ENCODE measurements around the gene BCL2L1. TPM values are rescaled to one million over a fixed set of nuclear protein-coding genes. Genes with fewer than 3 reads are reported as not detected.

BCL2L1 gene
- total and polyA plus RNA-seq, 10 of the 15 experiments (the other 5 are each of a cell fraction or from before 2014, with no cell fraction given) = 0.63 to 67.7 (median 43.6) TPM

DNA sequence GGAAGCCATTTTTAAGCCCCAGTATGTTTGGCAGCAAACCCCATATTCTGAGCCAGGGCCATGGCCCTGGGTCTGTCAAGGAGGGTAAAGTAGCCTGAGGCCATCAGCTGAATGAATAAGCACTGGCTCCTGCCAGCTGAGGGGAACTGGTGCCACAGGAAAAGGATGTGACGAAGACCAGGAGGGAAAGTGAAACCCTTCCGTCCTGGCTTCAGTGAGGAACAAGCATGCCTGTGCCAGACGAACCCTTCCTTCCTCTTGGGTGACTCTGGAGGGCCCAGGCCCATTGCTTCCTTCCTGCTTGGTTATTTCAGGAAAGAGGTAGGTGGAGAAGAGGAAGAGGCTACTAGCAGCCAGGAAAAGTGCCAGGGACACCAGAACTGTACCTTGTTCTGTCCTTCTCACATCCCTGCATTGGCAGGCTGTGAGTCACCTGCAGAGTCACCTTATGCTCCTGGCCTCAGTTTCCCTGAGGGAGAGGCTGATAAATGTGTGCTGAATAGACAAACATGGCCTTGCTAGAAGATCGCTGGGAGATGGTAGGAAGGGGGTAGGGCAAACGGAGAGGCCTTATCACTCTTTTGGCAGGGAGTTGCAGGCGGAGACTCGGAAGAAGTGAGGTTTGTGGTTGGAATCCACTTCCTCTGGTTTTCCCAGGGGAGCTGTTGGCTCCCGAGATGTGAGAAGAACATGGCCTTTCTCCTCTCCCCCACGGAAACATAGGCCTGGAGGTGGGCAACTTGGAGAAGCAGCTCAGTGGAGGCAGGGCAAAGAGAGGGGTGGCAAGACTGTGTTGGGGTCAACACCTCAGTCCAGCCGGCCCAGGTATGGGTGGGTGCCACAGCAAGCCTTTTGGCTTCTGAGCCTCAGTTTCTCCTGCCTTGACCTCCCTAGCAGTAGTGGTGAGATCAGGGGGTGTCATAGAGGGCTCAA is 47.5 kb downstream of the BCL2L1 start:
- peak overlapping the region; percentile 89 for H3K4me2 ChIP-seq (ENCODE audit: control insufficient read depth, insufficient read depth)
- H3K36me3 ChIP-seq (ENCODE audit: control insufficient read depth in 2 of 2, insufficient read depth in 2 of 2, low read length in 1 of 2) = peaks cover 1 to 12% of the 10 kb centered on the region in 2 experiments; a peak in 3 of 4 replicates
- H3K27ac ChIP-seq (ENCODE audit: control insufficient read depth, insufficient read depth) = peak overlapping the region; percentile 91
- peaks cover 30% of the 10 kb centered on the region for H3K4me1 ChIP-seq (ENCODE audit: control insufficient read depth, insufficient read depth, low read length)
- H2AFZ ChIP-seq (ENCODE audit: control insufficient read depth, low read depth, low read length) = peak overlapping the region; percentile 57
- H3K9me3 ChIP-seq (replicated peaks; ENCODE audit: control insufficient read depth, insufficient read depth, low read length) = no peaks in the 10 kb centered on the region
- intact Hi-C loops (cut with micrococcal nuclease; ENCODE audit: unreplicated experiment) (loop anchor here (2.0 kb wide), 1 partner anchor 48 kb away; the partner anchor contains the start of gene BCL2L1), in situ Hi-C loops (cut with MboI) (no loop called here)
- DNase-seq (ENCODE audit: low read depth, low spot score) (no peak), FAIRE-seq (peak; percentile 41), ATAC-seq (peak; percentile 89)
- H4K20me1 ChIP-seq (ENCODE audit: control insufficient read depth, insufficient read depth) = no peaks in the 10 kb centered on the region
- BruUV-seq (replicated peaks) = TSS peak; percentile 85
- peaks cover 33% of the 10 kb centered on the region for H3K79me2 ChIP-seq (ENCODE audit: control insufficient read depth, insufficient read depth, low read length)
- ChIA-PET POLR2A (interaction anchor here (0.7 to 5.7 kb wide), 12 partner anchors 10 to 867 kb away, joined by 3 to 33 read pairs (median 5); partner anchors contain the start of gene BCL2L1), SMC1A (ENCODE audit: uncharacterized antibody, unreplicated experiment) (interaction anchor here (0.6 to 4.6 kb wide), 13 partner anchors 10 to 125 kb away, joined by 3 to 60 read pairs (median 6); partner anchors contain the start of gene BCL2L1), CTCF (interaction anchor here (0.7 to 6.2 kb wide), 14 partner anchors 10 to 69 kb away, joined by 3 to 66 read pairs (median 5); partner anchors contain the start of gene BCL2L1), RAD21 (ENCODE audit: unreplicated experiment) (interaction anchor here (0.8 to 5.5 kb wide), 15 partner anchors 10 to 64 kb away, joined by 3 to 48 read pairs (median 5); partner anchors contain the start of genes BCL2L1 and TPX2)
- no peaks in the 10 kb centered on the region for H3K27me3 ChIP-seq (replicated peaks in 1 of 2; ENCODE audit: control insufficient read depth in 2 of 2, insufficient read depth in 2 of 2, low read length in 1 of 2)
- H3K9ac ChIP-seq (ENCODE audit: control insufficient read depth, insufficient read depth, low read length) = peak overlapping the region; percentile 82
- 0% methylated on average over 10 of the region's 10 CpGs for WGBS (ENCODE audit: insufficient coverage, insufficient replicate concordance, low lambda C conversion rate, missing lambda C conversion rate)
- H3K4me3 ChIP-seq = peak overlapping the region; percentile 68
- TF ChIP-seq MEF2B (IDR thresholded peaks at IDR 0.05; ENCODE audit: partially characterized antibody, poor library complexity, severe bottlenecking) (peak; percentile 67), CREB1 (IDR thresholded peaks at IDR 0.05; ENCODE audit: low read depth) (peak; percentile 82), DPF2 (IDR thresholded peaks at IDR 0.05) (no peak), RFX5 (IDR thresholded peaks at IDR 0.05; ENCODE audit: low read depth, low read length) (no peak), TCF12 (IDR thresholded peaks at IDR 0.05; ENCODE audit: low read depth, low read length) (no peak), ZNF622 (IDR thresholded peaks at IDR 0.05) (no peak), YY1 (IDR thresholded peaks at IDR 0.05; ENCODE audit: low read depth, low read length) (peak; percentile 43; the same call in 1 of the 2 replicates), NFYB (IDR thresholded peaks at IDR 0.05; ENCODE audit: insufficient read depth, low read depth, low read length) (no peak), JUND (IDR thresholded peaks at IDR 0.05; ENCODE audit: low read depth, low read length) (no peak), EGR1 (IDR thresholded peaks at IDR 0.05; ENCODE audit: borderline replicate concordance in 1 of 2, low read depth in 2 of 2, low read length in 2 of 2) (peak in 1 of 2 experiments; percentile 56; a peak in 2 of 3 replicates), E2F8 (IDR thresholded peaks at IDR 0.05; ENCODE audit: low read depth, partially characterized antibody) (peak; percentile 45), POU2F2 (IDR thresholded peaks at IDR 0.05; ENCODE audit: borderline replicate concordance, low read depth, low read length) (peak; percentile 43; the same call in 1 of the 3 replicates), BHLHE40 (IDR thresholded peaks at IDR 0.05; ENCODE audit: borderline replicate concordance in 1 of 2, low read depth in 2 of 2, low read length in 1 of 2) (peak in 1 of 2 experiments; percentile 36; a peak in 1 of 4 replicates), ETV6 (conservative IDR thresholded peaks at IDR 0.05 in 1 of 2, IDR thresholded peaks at IDR 0.05 in 1 of 2; ENCODE audit: borderline replicate concordance in 1 of 2, low read depth in 1 of 2) (peak in 1 of 2 experiments; percentile 98; a peak in 2 of 4 replicates), PAX5 (IDR thresholded peaks at IDR 0.05; ENCODE audit: borderline replicate concordance, low read depth, low read length) (0 out of 2 replicates have a peak, but pooled peaks have one; percentile 5), EZH2 (IDR thresholded peaks at IDR 0.05; ENCODE audit: borderline replicate concordance, control insufficient read depth, low read depth, low read length) (no peak)
- TF ChIP-seq, protein P1, sequence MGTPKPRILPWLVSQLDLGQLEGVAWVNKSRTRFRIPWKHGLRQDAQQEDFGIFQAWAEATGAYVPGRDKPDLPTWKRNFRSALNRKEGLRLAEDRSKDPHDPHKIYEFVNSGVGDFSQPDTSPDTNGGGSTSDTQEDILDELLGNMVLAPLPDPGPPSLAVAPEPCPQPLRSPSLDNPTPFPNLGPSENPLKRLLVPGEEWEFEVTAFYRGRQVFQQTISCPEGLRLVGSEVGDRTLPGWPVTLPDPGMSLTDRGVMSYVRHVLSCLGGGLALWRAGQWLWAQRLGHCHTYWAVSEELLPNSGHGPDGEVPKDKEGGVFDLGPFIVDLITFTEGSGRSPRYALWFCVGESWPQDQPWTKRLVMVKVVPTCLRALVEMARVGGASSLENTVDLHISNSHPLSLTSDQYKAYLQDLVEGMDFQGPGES (IDR thresholded peaks at IDR 0.05) = no peak
